Duodenal mucosa (tissue), 2 donors: ENCODE measurements around the gene MAPK11.

Experiments used
- H3K27ac ChIP-seq: one replicate; pipeline ENCODE4 v1.7.0; 2013; ENCODE audit warnings: low read depth, low read length
- H3K27me3 ChIP-seq, 2 donors: one replicate each; pipeline ENCODE4 v1.7.0; 2013; ENCODE audit warnings: low read length in 2 of 2, control low read depth in 1 of 2; ENCODE audit not compliant: insufficient read depth in 2 of 2, control insufficient read depth in 1 of 2
- H3K36me3 ChIP-seq, 2 donors: one replicate each; pipeline ENCODE4 v1.7.0; 2013; ENCODE audit warnings: low read length in 2 of 2, control low read depth in 1 of 2; ENCODE audit not compliant: insufficient read depth in 2 of 2, control insufficient read depth in 1 of 2
- H3K4me1 ChIP-seq, 2 donors: one replicate each; pipeline ENCODE4 v1.7.0; 2013; ENCODE audit warnings: low read length in 2 of 2, control low read depth in 1 of 2; ENCODE audit not compliant: insufficient read depth in 2 of 2, control insufficient read depth in 1 of 2
- H3K4me3 ChIP-seq, 2 donors: one replicate each; pipeline ENCODE4 v1.7.0; 2013; ENCODE audit warnings: low read length in 2 of 2, low read depth in 1 of 2
- H3K9ac ChIP-seq, 2 donors: one replicate each; pipeline ENCODE4 v1.7.0; 2013; ENCODE audit warnings: low read length in 2 of 2, low read depth in 1 of 2
- H3K9me3 ChIP-seq, 2 donors: one replicate each; pipeline ENCODE4 v1.7.0; 2013; ENCODE audit warnings: low read length in 2 of 2, control low read depth in 1 of 2; ENCODE audit not compliant: control insufficient read depth in 1 of 2

Gene MAPK11

DNA sequence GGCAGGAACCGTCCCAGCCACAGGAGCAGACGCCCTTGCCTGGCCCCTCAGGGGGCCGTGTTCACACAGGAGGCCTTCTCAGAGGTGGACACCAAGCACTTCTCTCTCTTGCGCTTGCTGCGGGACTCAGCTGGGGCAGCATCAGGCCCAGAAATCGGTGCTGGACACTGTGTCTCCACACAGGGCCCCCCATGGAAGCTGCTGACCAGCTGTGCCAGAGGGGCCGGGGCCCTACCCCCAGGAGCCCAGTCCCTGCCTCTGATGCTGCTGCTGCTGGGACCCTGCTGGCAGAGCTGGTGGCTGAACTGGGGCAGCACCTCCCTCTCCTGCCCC lies 33.3 kb upstream of the MAPK11 start:
- Histone ChIP-seq H3K36me3 (no peaks in the 10 kb centered on the region), H3K9me3 (no peaks in the 10 kb centered on the region), H3K4me1 (peaks cover 58 to 71% of the 10 kb centered on the region in 2 donors), H3K9ac (peak overlapping the region; percentile 43 to 56), H3K27ac (peak overlapping the region; percentile 91), H3K4me3 (peak overlapping the region; percentile 28 to 44), H3K27me3 (no peaks in the 10 kb centered on the region)

DNA sequence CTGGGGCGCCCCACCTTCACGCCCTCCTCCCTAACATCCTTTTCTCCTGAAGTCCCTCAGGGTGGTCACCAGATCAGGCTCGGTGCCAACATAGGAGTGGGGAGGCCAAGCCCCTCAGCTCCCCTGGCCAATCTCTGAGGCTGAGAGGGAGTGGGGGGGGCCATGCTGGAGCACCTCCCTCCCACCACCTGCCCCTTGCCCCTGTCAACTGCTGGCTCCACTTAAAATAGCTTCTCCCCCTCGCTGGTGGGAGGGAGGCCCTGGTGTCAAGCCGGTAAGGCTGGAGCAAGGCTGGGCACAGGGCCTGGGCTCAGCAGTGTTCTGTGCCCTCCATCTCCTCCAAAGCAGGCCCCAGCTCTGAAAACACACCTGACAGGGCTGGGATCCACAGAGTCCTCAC lies 32.4 kb upstream of the MAPK11 start:
- no peak overlapping the region for H3K4me3 ChIP-seq
- H3K27me3 ChIP-seq, result no peaks in the 10 kb centered on the region
- peak overlapping the region; percentile 49 for H3K27ac ChIP-seq
- H3K9me3 ChIP-seq, result no peaks in the 10 kb centered on the region
- H3K36me3 ChIP-seq, result no peaks in the 10 kb centered on the region
- peaks cover 63 to 73% of the 10 kb centered on the region in 2 donors for H3K4me1 ChIP-seq
- H3K9ac ChIP-seq, result peak overlapping the region; percentile 32 to 56

DNA sequence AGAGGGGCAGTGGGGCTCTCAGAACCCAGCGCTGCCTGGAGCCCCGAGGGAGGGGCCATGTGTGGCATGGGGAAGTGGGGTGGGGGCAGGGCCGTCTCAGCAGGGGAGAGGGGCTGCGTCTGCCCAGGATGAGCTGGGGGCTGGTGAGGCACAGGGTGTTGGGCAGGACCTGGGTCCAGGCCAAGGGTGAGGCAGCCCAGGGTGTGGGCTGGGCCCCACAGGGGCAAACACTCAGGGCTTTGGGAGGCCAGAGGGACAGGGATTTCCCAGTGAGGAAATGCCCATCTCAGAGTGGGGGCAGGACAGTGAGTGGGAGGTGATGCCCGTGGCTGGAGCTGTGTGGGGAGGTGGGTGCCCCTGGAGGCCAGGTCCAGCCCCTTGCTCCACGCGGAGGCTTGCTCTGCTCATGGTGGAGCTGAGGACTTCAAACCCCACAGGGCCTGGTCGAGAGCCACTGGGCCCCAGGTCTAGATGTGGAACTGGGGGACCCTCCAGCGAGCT lies 31.9 kb upstream of the MAPK11 start:
- H3K27me3 ChIP-seq, result no peaks in the 10 kb centered on the region
- H3K4me3 ChIP-seq, result peak overlapping the region in 1 of 2 donors; percentile 12
- H3K9ac ChIP-seq, result peak overlapping the region; percentile 32 to 56
- H3K36me3 ChIP-seq, result no peaks in the 10 kb centered on the region
- H3K9me3 ChIP-seq, result no peaks in the 10 kb centered on the region
- peak overlapping the region; percentile 49 for H3K27ac ChIP-seq
- H3K4me1 ChIP-seq, result peaks cover 67 to 77% of the 10 kb centered on the region in 2 donors

DNA sequence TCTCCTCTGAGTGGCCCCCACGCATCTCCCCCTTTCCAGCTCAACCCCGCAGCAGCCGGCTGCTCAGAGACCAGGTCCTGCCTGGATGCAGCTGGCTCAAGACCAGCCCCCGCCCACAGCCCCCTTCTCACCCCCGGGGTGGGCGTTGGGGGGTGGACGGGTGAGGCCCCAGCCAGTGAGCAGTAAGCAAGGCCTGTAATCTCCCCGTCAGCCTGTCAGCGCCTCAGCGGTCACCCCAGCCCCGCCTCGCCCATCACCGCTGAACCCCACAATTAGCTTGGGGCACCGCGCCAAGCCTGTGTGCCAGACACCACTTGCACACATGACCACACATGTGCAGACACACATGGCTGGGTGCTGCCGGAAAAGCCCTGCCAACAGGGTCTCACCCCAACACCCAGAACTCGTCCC lies 31.4 kb upstream of the MAPK11 start:
- Histone ChIP-seq H3K9me3 (no peaks in the 10 kb centered on the region), H3K27ac (peak overlapping the region; percentile 49), H3K9ac (no peak overlapping the region), H3K36me3 (no peaks in the 10 kb centered on the region), H3K4me3 (peak overlapping the region in 1 of 2 donors; percentile 12), H3K27me3 (no peaks in the 10 kb centered on the region), H3K4me1 (peaks cover 72 to 82% of the 10 kb centered on the region in 2 donors)

DNA sequence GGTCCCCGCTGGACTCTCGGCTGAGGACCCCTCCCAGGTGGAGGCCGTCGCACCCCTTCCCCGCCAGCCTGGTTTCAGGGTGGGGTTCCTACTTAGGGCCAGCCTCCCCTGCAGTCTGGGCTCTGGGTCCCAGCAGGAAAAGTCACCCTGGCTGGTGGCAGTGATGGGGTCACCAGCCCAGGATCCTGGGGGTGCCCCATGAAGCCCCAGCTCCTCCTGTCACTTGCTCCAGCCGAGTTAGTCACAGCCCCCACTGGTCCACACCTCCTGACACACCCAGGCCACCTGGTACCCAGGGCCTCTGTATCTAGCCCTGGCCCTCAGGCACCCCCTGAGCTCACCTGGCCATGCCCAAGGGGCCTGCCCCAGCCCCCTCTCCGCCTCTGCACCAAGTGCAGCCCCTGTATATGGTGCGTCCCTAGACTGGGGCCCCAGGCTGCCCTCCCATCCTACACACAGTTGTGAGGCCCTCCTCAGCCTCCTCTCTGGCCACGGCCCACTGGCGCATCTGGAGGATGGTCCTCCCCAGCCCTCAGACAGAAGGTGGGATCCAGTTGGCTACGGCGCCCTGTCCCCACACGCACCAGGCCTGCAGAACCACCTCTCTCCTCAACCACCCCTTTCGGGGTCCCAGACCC lies 30.6 kb upstream of the MAPK11 start:
- H3K9me3 ChIP-seq, result no peaks in the 10 kb centered on the region
- peak overlapping the region; percentile 22 for H3K27ac ChIP-seq
- H3K4me3 ChIP-seq, result peak overlapping the region in 1 of 2 donors; percentile 12
- peaks cover 74 to 83% of the 10 kb centered on the region in 2 donors for H3K4me1 ChIP-seq
- no peaks in the 10 kb centered on the region for H3K27me3 ChIP-seq
- no peaks in the 10 kb centered on the region for H3K36me3 ChIP-seq
- H3K9ac ChIP-seq, result peak overlapping the region in 1 of 2 donors; percentile 25

DNA sequence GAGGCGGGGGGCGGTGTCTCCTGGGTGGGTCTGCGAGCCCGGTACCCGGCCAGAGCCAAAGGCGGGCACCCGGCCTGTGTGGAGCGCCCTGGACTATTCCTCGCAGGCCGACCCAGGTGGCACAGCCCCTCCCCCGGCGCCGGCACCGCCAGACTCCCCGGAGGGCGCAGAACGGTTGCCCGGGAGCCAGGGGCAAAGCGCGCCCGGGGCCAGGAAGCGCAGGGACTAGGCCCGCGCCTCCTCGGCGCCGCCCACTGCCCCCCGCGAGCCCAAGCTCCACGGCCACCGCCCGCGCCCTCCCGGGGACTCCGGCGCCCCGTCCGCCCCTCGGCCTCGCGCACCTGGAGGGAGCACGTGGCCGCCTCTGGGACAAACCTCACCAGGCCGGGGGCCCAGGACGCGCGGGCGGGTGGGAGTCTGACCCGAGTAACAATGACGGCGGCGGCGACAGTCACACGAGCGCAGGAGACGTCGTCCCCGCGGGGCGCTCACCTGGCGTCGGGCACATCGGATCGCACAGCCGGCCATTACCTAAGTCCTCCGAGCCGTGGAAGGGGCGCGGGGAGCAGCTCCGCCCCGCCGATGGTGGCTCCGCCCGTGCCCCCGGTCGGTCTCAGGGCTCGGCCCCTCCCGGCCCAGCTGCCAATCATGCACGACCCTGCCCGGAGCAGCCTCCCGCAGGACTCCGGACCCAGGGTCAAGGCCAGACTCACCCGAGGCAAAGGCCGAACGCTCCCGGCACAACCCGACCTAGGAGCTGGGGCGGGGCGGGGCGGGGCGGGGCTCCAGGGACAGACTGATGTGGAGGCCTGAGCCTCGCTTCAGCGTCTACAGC lies 29.8 kb upstream of the MAPK11 start:
- Histone ChIP-seq H3K9ac (peak overlapping the region in 1 of 2 donors; percentile 25), H3K9me3 (no peaks in the 10 kb centered on the region), H3K36me3 (no peaks in the 10 kb centered on the region), H3K4me3 (peak overlapping the region; percentile 32 to 43), H3K27me3 (no peaks in the 10 kb centered on the region), H3K4me1 (peaks cover 73 to 76% of the 10 kb centered on the region in 2 donors), H3K27ac (peak overlapping the region; percentile 66)

DNA sequence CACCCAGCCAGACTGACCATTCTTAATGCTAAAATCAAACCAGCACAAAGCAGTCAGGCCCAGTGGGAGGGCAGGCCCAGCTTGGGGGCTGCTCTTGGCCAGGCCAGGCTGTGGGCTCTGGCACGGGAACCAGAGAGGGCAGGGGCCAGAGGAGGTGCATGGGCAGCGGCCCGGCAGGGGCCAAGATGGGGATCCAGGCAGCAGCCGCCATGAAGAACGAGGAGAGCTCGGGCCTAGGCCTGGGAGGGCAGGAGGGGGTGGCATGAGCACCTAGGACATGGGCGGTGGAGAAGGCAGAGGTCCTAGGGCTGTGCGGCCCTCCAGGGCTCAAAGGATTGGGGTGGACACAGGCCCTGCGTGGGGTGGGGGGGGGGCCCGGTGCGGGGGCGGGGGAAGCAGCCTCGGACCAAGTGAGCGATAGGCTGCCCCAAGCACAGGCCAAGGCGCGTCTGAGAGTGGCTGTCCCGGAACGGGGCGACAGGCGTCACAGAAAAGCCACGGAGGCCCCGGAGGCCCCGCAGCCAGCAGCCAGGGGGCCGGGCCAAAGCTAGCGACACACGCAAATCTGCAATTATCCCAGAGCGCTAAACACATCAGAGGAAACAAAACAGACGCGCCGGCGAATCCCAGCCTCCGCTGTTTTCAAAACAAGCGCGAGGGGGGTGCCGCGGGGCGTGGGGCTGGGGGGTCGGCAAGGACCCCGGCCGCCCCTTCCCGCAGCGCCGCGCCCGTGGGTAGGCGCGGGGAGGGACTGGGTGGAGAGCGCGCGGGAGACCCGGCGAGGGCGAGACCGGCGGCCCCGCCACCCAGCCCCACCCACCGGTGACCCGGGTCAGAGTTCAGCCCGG lies 29.0 kb upstream of the MAPK11 start:
- no peaks in the 10 kb centered on the region for H3K27me3 ChIP-seq
- H3K4me1 ChIP-seq, result peaks cover 74 to 75% of the 10 kb centered on the region in 2 donors
- peak overlapping the region in 1 of 2 donors; percentile 12 for H3K9ac ChIP-seq
- peaks cover 0 to 3% of the 10 kb centered on the region in 2 donors for H3K36me3 ChIP-seq
- peak overlapping the region; percentile 66 for H3K27ac ChIP-seq
- H3K9me3 ChIP-seq, result no peaks in the 10 kb centered on the region
- peak overlapping the region; percentile 32 to 43 for H3K4me3 ChIP-seq

- Histone ChIP-seq H3K4me1 (peaks cover 70 to 75% of the 10 kb centered on the region in 2 donors), H3K9me3 (no peaks in the 10 kb centered on the region), H3K36me3 (peaks cover 0 to 4% of the 10 kb centered on the region in 2 donors), H3K9ac (no peak overlapping the region), H3K27ac (no peak overlapping the region), H3K27me3 (no peaks in the 10 kb centered on the region), H3K4me3 (peak overlapping the region in 1 of 2 donors; percentile 8)
Observed at GRCh38 chr22:50298266-50298637, 28.1 kb upstream of the MAPK11 start.

GRCh38 chr22:50297510-50298265 lies 27.5 kb upstream of the MAPK11 start:
- peak overlapping the region in 1 of 2 donors; percentile 19 for H3K9ac ChIP-seq
- no peaks in the 10 kb centered on the region for H3K27me3 ChIP-seq
- H3K4me3 ChIP-seq, result peak overlapping the region in 1 of 2 donors; percentile 8
- no peak overlapping the region for H3K27ac ChIP-seq
- peaks cover 70 to 74% of the 10 kb centered on the region in 2 donors for H3K4me1 ChIP-seq
- no peaks in the 10 kb centered on the region for H3K9me3 ChIP-seq
- peaks cover 0 to 4% of the 10 kb centered on the region in 2 donors for H3K36me3 ChIP-seq
